Keratinocyte (primary cell): ENCODE measurements around the gene CDC6. TPM values are rescaled to one million over a fixed set of nuclear protein-coding genes. Genes with fewer than 3 reads are reported as not detected.

Experiments used
- DNase-seq: peaks from one replicate; pipeline ENCODE4 v3.0.0-alpha.2; 2011; ENCODE audit warnings: low read depth, missing footprints, low spot score
- FAIRE-seq: peaks from 2 replicates; lab custom pipeline; 2011; peaks lifted over from hg19 to GRCh38; lab: Jason Lieb, UNC
- H2AFZ ChIP-seq: 2 replicates; pipeline ENCODE4 v1.6.0; 2012; ENCODE audit warnings: low read length, control low read depth, inconsistent platforms; ENCODE audit not compliant: control insufficient read depth
- H3K27ac ChIP-seq: 2 replicates; pipeline ENCODE4 v1.5.1; 2011; ENCODE audit warnings: low read length; ENCODE audit not compliant: control insufficient read depth, insufficient read depth
- H3K27me3 ChIP-seq: 3 replicates; pipeline ENCODE4 v1.6.0; 2011; ENCODE audit warnings: low read length; ENCODE audit not compliant: control insufficient read depth, insufficient read depth; ENCODE audit errors: extremely low read depth
- H3K36me3 ChIP-seq, 2 experiments: 2 replicates in 1 of 2; 3 replicates in 1 of 2; pipeline ENCODE4 v1.5.1; 2011; ENCODE audit warnings: low read length in 2 of 2, mild to moderate bottlenecking in 1 of 2; ENCODE audit not compliant: control insufficient read depth in 2 of 2, insufficient read depth in 2 of 2; ENCODE audit errors: extremely low read depth in 1 of 2
- H3K4me1 ChIP-seq: 3 replicates; pipeline ENCODE4 v1.5.1; 2011; ENCODE audit warnings: low read length; ENCODE audit not compliant: control insufficient read depth, insufficient read depth; ENCODE audit errors: extremely low read depth
- H3K4me2 ChIP-seq: 3 replicates; pipeline ENCODE4 v1.6.0; 2011; ENCODE audit warnings: low read depth, low read length; ENCODE audit not compliant: control insufficient read depth, insufficient read depth; ENCODE audit errors: extremely low read depth
- H3K4me3 ChIP-seq, 3 experiments: fragments of 200-600 bp in 1 of 3; sonication (generic) in 1 of 3; 2 replicates in 2 of 3; 3 replicates in 1 of 3; pipeline ENCODE4 v1.5.1; 2011 to 2016; ENCODE audit warnings: low read length in 3 of 3, mild to moderate bottlenecking in 3 of 3, control low read depth in 2 of 3, inconsistent platforms in 1 of 3, low read depth in 1 of 3, mixed read lengths in 1 of 3, mixed run types in 1 of 3, moderate library complexity in 1 of 3; ENCODE audit not compliant: control insufficient read depth in 2 of 3, insufficient read depth in 2 of 3; ENCODE audit errors: extremely low read depth in 1 of 3
- H3K79me2 ChIP-seq: 2 replicates; pipeline ENCODE4 v1.6.0; 2012; ENCODE audit warnings: low read length; ENCODE audit not compliant: control insufficient read depth, insufficient read depth
- H3K9ac ChIP-seq: 3 replicates; pipeline ENCODE4 v1.6.0; 2011; ENCODE audit warnings: low read length; ENCODE audit not compliant: control insufficient read depth, insufficient read depth; ENCODE audit errors: extremely low read depth
- H3K9me1 ChIP-seq: 3 replicates; pipeline ENCODE4 v1.6.0; 2011; ENCODE audit warnings: low read length; ENCODE audit not compliant: control insufficient read depth, insufficient read depth; ENCODE audit errors: extremely low read depth
- H3K9me3 ChIP-seq: 2 replicates; pipeline ENCODE4 v1.5.1; 2012; ENCODE audit warnings: low read depth, low read length; ENCODE audit not compliant: control insufficient read depth
- H4K20me1 ChIP-seq: 3 replicates; pipeline ENCODE4 v1.6.0; 2011; ENCODE audit warnings: low read length; ENCODE audit not compliant: control insufficient read depth, insufficient read depth; ENCODE audit errors: extremely low read depth
- EZH2 ChIP-seq: IDR thresholded peaks from one replicate; pipeline ENCODE4 v1.6.1; 2012; ENCODE audit warnings: inconsistent platforms, mild to moderate bottlenecking, low read length, moderate library complexity
- dilution Hi-C: fragments of 300-500 bp; cut with MboI; formaldehyde crosslinking; loops from one replicate; pipeline ENCODE4 v1.7.0; 2020; ENCODE audit warnings: low sequenced_read_pairs; ENCODE audit not compliant: extremely low pct_ligation_motif_present
- polyA plus RNA-seq, 5 experiments: library from polyadenylated mRNA; depleted of rRNA in 3 of 5; stranded (reverse) in 3 of 5; stranded (forward) in 1 of 5; unstranded in 1 of 5; fragments of >200 nt; gene quantifications; 1 replicate in 1 of 5; 2 replicates in 3 of 5; 3 replicates in 1 of 5; pipeline versions ENCODE4 v1.2.1 to v1.2.3, GENCODE V29; 2011 to 2012; ENCODE audit warnings: missing spikeins in 2 of 5, low read depth in 1 of 5, low replicate concordance in 1 of 5
- TF ChIP-seq, protein P1 (sequence below), 3 experiments: IDR thresholded peaks in 1 of 3; conservative IDR thresholded peaks in 1 of 3; optimal IDR thresholded peaks in 1 of 3; 2 replicates in 2 of 3; 3 replicates in 1 of 3; pipeline versions ENCODE3 to v1.5.1; 2011; ENCODE audit warnings: low read length in 3 of 3, mild to moderate bottlenecking in 3 of 3, moderate library complexity in 2 of 3, control low read depth in 1 of 3, inconsistent platforms in 1 of 3; ENCODE audit not compliant: insufficient read depth in 2 of 3; ENCODE audit errors: extremely low read depth in 1 of 3

Gene CDC6
- polyA plus RNA-seq, 1 donor (not counting 4 experiments of a cell fraction or from before 2014, with no cell fraction given): 28.0 TPM

DNA sequence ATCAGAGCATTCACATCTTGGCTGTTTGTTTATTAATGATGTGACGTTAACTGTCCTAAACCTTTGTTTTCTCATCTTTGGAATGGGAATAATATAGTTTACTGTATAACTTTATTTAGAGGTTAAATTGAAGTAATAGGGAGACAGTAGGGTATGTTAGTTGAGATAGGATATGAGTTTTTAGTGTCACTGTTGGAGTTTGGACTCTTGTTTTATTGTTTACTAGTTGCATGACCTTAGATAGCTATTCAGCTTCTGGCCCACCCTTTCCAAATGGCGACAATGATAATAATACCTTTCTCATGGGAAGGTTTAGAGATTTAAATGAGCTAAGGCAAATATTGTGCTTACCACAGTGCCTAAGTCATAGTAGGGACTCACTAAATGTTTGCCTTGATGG, 28.2 kb upstream of the CDC6 start:
- FAIRE-seq: no peak
- TF ChIP-seq, protein P1, sequence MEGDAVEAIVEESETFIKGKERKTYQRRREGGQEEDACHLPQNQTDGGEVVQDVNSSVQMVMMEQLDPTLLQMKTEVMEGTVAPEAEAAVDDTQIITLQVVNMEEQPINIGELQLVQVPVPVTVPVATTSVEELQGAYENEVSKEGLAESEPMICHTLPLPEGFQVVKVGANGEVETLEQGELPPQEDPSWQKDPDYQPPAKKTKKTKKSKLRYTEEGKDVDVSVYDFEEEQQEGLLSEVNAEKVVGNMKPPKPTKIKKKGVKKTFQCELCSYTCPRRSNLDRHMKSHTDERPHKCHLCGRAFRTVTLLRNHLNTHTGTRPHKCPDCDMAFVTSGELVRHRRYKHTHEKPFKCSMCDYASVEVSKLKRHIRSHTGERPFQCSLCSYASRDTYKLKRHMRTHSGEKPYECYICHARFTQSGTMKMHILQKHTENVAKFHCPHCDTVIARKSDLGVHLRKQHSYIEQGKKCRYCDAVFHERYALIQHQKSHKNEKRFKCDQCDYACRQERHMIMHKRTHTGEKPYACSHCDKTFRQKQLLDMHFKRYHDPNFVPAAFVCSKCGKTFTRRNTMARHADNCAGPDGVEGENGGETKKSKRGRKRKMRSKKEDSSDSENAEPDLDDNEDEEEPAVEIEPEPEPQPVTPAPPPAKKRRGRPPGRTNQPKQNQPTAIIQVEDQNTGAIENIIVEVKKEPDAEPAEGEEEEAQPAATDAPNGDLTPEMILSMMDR (optimal IDR thresholded peaks at IDR 0.05 in 1 of 3, IDR thresholded peaks at IDR 0.05 in 1 of 3, conservative IDR thresholded peaks at IDR 0.05 in 1 of 3; ENCODE audit: extremely low read depth in 1 of 3, insufficient read depth in 2 of 3, low read length in 3 of 3): no peak
- no peak for TF ChIP-seq EZH2

DNA sequence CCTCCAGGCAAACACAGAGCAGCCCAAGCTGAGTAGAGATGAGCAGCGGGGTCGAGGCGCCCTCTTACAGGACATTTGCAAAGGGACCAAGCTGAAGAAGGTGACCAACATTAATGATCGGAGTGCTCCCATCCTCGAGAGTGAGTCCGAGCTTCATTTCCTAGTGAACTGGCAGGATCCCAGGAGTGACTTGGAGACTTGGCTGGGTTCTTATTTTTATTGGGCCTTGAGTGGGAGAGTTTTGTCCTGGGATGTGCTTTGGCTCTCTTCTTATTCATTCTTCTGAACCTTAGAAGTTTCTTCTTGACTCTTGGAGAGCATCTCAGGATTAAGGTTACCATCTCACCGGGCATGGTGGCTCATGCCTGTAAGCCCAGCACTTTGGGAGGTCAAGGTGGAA, 27.2 kb upstream of the CDC6 start:
- no peak for FAIRE-seq
- H3K36me3 ChIP-seq: peaks cover 29 to 32% of the 10 kb centered on the region in 2 experiments
- dilution Hi-C loops: no loop called here

More for the DNA sequence above, 28.2 kb upstream of the CDC6 start:
- Histone ChIP-seq H3K9me3 (no peaks in the 10 kb centered on the region), H3K36me3 (peaks cover 25 to 26% of the 10 kb centered on the region in 2 experiments), H3K4me1 (no peaks in the 10 kb centered on the region), H3K27me3 (no peaks in the 10 kb centered on the region), H4K20me1 (no peaks in the 10 kb centered on the region), H3K9ac (no peak overlapping the region), H3K79me2 (peaks cover 6% of the 10 kb centered on the region), H3K27ac (no peak overlapping the region), H3K4me2 (no peak overlapping the region), H3K9me1 (no peaks in the 10 kb centered on the region), H3K4me3 (no peak overlapping the region), H2AFZ (no peak overlapping the region)
- dilution Hi-C loops: no loop called here
- DNase-seq: no peak

More for the DNA sequence above, 27.2 kb upstream of the CDC6 start:
- Histone ChIP-seq H2AFZ (no peak overlapping the region), H3K9me1 (no peaks in the 10 kb centered on the region), H3K4me1 (no peaks in the 10 kb centered on the region), H3K27me3 (no peaks in the 10 kb centered on the region), H3K4me2 (no peak overlapping the region), H3K27ac (no peak overlapping the region), H3K4me3 (no peak overlapping the region), H3K9me3 (no peaks in the 10 kb centered on the region), H3K9ac (no peak overlapping the region), H3K79me2 (no peaks in the 10 kb centered on the region), H4K20me1 (no peaks in the 10 kb centered on the region)
- no peak for DNase-seq
- TF ChIP-seq, protein P1 (optimal IDR thresholded peaks at IDR 0.05 in 1 of 3, IDR thresholded peaks at IDR 0.05 in 1 of 3, conservative IDR thresholded peaks at IDR 0.05 in 1 of 3; ENCODE audit: extremely low read depth in 1 of 3, insufficient read depth in 2 of 3, low read length in 3 of 3): no peak
- TF ChIP-seq EZH2: no peak
